ENCODE measurements around the gene KRTAP10-12.

- no peak for TF ChIP-seq CTCF (IDR thresholded peaks at IDR 0.05; ENCODE audit: poor library complexity, severe bottlenecking)
- TF ChIP-seq TAF1 (IDR thresholded peaks at IDR 0.05; ENCODE audit: low read depth), result no peak
- TF ChIP-seq RAD21 (conservative IDR thresholded peaks at IDR 0.05), result no peak
- TF ChIP-seq POLR2AphosphoS5 (IDR thresholded peaks at IDR 0.05), result no peak
- no peak for TF ChIP-seq MXI1 (conservative IDR thresholded peaks at IDR 0.05; ENCODE audit: poor library complexity, severe bottlenecking)
- TF ChIP-seq EP300 (conservative IDR thresholded peaks at IDR 0.05; ENCODE audit: poor library complexity, severe bottlenecking), result no peak
- TF ChIP-seq EZH2 (IDR thresholded peaks at IDR 0.05; ENCODE audit: borderline replicate concordance, insufficient read depth, low read length, poor library complexity, severe bottlenecking), result no peak
Measured at GRCh38 chr21:44726826-44727225, 29.9 kb downstream of the KRTAP10-12 start.

Measured in neural cell (in vitro differentiated cells).